ENCODE results near the gene MRPL43.
"Not testable (repeated sequence)": the region's sequence is repeated elsewhere in the genome, so short reads cannot be mapped to it uniquely, and the experiment has no call there.

Gene MRPL43

DNA sequence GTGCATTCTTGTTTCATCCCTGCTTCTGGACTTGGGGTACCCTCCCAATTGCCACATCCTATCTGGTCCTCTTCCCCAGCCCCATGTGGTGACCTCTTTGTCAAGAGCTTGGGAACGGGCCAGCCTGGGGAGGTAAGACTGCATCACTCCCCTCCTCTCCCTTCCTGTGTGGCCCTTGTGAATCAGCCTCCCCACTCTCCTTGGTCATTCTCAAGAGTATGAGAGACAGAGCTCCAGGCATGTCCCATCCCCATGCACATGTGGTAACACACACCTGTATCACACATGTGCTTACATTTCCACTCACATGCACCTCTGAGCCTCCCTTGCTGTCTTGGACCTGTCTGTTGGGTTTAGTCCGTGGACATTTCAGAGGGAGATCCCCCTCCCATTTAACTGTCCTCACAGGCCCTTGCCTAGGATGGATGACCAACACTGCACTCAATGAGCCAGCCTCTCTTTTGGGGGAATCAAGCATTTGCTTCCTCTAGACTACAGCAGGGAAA, 2.6 kb downstream of the MRPL43 start:
- in situ Hi-C loops (cut with HindIII; ENCODE audit: low sequenced_read_pairs) = no loop called here

DNA sequence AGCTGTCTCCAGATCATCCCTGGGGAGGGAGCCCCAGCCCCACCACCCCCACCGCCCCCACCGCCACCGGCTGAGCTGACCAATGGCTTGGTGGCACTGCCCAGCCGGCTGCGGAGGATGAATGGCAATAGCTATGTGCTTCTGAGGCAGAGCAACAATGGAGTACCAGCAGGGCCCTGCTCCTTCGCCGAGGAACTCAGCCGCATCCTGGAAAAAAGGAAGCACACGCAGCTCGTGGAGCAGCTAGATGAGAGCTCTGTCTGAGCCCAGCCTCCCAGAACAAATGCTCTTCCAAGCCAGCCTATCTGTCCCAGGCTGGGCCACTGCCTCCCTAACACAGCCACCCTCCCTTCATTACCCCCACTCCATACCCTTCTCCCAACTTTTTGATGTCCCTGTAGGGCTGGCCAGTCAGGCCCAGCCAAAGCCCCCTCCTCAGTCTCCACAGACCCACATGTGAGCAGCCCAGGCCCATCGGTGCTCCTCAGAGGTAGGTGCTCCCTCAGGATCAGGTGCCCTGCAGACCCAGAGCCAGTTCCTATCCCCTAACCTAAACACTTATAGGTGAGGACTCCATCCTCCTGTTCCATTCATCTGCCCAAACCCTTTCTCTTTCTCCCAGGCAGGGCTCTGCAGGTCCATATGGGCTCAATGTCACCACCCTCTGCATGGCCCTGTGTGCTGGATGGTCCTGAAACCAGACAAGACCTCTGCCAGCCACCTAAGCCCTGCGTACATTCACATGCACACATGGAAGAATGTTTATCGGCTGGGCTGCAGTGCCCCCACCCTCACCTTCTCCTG, 3.2 kb downstream of the MRPL43 start:
- in situ Hi-C loops (cut with HindIII; ENCODE audit: low sequenced_read_pairs) = no loop called here

DNA sequence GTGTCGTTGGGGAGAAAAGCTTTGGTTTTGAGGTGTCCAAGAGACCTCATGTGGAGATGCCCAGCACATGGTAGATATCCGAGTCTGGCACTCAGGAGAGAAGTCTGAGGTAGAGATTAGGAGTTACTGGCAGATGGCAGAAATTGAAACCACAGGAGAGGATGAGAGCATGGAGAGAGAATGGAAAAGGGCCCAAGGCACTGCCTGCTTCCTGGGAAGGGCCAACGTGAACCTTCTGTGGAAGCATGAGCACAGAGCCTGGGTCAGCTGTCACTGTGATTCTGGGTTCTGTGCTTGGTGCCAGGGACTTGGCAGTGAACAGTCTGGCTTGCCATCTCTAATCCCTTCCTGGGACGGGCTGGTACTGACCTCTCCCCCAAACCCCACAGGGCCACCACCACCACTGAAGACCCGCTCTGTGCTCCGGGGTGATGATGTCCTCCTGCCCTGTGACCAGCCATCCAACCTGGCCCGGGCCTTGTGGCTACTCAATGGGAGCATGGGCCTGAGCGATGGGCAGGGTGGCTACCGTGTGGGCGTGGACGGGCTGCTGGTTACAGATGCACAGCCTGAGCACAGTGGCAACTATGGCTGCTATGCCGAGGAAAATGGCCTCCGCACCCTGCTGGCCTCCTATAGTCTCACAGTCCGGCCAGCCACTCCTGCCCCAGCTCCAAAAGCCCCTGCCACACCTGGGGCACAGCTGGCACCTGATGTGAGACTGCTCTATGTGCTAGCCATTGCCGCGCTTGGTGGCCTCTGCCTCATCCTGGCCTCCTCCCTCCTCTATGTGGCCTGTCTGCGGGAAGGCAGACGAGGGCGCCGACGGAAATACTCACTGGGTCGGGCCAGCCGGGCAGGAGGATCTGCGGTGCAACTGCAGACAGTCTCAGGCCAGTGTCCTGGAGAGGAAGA, 4.1 kb downstream of the MRPL43 start:
- in situ Hi-C loops (cut with HindIII; ENCODE audit: low sequenced_read_pairs) = no loop called here

DNA sequence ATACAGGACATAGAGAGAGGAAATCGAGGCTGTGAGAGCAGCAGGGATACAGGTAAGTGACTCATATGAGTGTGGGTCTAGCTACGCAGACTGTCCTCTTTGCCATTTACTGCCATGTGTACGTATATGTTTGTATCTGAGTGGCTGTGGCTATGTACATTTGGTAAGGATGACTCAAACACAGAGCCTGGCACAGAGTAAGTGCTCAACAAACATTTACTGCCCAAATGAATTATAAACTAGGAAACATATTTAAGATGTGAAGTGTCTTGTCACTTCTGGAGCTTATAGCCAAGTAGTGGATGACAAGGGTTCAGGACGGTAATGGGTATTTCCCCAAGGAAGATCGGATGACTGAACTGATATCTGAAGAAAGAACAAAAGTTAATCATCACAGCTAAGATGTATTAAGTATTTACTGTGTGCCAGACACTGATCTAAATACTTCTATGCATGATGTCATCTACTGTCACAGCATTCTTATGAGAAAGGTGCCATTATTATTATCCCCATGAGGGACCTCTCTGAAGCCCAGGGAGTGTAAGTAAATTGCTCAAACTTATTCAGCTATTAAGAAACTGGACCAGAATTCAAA, 6.0 kb downstream of the MRPL43 start:
- in situ Hi-C loops (cut with HindIII; ENCODE audit: low sequenced_read_pairs) = no loop called here

DNA sequence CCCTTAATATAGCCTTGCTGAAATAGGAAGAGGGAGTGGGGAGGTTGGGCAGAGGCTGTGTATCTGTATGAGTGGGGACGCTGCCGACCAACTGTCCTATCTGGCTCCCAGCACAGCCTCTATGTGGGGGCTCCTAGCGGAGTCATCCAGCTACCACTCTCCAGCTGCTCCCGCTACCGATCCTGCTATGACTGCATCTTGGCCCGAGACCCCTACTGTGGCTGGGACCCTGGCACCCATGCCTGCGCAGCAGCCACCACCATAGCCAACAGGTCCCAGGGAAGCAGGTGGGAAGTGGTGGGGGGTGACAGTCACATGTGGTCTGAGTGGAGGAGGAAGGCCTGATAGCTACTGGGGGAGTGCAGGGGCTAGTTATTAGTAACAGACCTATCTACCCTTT, 6.6 kb downstream of the MRPL43 start:
- in situ Hi-C loops (cut with HindIII; ENCODE audit: low sequenced_read_pairs) = no loop called here

DNA sequence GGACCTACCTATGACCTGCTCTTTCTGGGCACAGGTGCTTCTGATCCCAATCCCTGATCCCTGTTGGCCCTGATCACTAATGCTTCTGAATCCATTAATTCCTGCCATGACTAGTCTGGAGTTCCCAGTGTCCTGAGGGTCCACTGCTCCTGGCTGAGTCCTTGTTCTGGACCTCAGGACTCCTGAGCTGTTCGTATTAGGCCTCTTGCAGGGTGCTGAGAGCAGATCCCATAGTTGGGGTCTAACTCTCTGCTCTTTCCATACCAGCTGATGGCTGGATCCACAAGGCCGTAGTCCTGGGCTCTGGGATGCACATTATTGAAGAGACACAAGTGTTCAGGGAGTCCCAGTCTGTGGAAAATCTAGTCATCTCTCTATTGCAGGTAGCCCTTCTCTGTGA, 7.0 kb downstream of the MRPL43 start:
- in situ Hi-C loops (cut with HindIII; ENCODE audit: low sequenced_read_pairs) = no loop called here

DNA sequence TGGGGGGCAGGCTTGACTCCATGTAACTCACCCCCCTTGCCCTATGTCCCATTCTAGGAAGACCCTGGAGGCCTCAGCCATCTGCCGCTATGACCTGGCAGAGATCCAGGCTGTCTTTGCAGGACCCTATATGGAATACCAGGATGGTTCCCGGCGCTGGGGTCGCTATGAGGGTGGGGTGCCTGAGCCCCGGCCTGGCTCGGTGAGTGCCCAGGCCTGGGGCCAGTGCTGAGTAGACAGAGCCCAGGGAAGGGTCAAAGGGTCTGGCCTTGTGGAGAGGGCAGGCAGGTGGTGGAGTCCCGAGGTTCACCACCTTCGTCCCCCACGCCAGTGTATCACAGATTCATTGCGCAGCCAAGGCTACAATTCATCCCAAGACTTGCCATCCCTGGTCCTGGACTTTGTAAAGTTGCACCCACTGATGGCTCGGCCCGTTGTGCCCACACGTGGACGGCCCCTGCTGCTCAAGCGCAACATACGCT, 7.5 kb downstream of the MRPL43 start:
- in situ Hi-C loops (cut with HindIII; ENCODE audit: low sequenced_read_pairs) = no loop called here

DNA sequence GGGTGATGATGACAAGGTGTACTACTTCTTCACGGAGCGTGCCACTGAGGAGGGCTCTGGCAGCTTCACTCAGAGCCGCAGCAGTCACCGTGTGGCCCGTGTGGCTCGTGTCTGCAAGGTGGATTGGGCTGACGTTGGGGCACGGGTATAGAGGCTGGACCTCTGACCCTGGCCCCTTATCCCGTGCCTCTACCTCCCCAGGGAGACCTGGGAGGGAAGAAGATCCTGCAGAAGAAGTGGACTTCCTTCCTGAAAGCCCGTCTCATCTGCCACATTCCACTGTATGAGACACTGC, 8.4 kb downstream of the MRPL43 start:
- in situ Hi-C loops (cut with HindIII; ENCODE audit: low sequenced_read_pairs) = no loop called here

DNA sequence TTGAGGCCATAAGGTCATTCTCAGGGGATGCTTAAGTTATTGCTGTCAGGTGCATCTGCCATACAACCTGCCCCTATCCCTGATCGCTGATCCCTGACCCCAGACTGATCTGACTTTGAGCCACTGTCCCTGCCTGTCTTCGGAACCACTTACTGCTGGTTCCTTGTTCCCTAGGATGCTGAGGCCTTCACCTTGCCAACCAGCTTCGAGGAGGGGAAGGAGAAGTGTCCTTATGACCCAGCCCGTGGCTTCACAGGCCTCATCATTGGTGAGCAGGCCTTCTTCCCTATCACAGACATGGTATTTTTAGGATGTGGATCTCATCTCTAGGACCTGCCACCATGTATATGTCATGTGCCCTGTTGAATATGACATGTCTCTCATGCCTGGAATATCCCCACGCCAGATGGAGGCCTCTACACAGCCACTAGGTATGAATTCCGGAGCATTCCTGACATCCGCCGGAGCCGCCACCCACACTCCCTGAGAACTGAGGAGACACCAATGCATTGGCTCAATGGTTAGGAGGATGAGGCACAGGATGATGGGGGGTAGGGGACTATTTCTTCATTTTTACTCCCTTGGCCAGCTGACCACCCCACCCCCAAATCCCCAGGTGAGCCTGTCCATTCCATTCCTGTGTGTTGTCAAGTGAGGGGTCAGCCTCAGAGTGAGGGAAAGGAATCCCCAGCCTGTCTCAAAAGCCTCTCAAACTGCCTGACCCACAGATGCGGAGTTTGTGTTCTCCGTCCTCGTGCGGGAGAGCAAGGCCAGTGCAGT, 9.0 kb downstream of the MRPL43 start:
- in situ Hi-C loops (cut with HindIII; ENCODE audit: low sequenced_read_pairs) = no loop called here

DNA sequence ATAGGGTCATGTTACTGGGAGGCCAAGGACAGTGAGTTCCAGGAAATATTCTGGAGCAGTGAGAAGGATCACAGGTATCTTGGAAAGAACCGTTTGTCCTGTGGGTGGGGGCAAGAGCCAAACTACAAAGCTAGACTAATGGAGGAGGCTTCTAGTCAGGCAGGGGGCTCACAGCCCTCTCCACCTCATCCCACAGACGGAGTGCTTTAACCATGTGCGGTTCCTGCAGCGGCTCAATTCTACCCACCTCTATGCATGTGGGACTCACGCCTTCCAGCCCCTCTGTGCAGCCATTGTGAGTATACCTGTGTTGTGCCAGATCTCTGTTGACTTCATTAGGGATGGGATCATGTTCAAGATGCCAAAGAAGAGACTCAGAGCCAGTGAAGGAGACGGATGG, 9.9 kb downstream of the MRPL43 start:
- in situ Hi-C loops (cut with HindIII; ENCODE audit: low sequenced_read_pairs) = no loop called here

DNA sequence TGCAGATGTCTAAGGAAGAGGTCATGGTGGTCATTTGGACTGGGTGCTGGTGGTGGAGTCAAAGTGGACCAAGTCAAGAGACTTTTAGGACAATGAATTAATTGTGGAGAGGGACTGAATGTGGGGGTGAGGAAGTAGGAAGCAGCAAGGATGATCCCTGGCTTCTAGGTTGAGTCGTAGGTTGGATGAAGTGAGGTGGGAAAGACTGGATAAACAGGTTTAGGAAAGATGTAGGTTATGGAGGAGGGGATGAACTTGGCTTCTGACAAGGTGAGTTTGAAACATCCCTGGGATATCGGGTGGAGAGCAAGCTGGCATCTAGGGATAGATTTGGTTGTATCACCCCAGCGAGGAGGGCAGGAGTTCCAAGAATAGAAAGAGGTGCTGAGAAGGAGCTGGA, 10.4 kb downstream of the MRPL43 start:
- in situ Hi-C loops (cut with HindIII; ENCODE audit: low sequenced_read_pairs) = no loop called here

DNA sequence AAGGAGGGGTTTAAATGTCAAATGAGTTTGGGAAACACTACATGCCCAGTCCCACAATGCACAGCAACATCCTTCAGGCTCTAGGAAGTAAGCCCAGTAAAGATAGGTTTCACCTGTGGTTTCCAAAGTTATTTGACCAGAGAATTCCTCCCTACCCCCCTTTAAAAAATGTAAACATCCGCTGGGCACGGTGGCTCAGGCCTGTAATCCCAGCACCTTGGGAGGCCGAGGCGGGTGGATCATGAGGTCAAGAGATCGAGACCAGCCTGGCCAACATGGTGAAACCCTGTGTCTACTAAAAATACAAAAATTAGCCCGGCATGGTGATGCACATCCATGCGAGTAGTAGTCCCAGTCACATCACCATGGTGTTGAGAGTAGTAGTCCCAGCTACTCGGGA, 11.9 kb downstream of the MRPL43 start:
- in situ Hi-C loops (cut with HindIII; ENCODE audit: low sequenced_read_pairs) = not testable (repeated sequence)

DNA sequence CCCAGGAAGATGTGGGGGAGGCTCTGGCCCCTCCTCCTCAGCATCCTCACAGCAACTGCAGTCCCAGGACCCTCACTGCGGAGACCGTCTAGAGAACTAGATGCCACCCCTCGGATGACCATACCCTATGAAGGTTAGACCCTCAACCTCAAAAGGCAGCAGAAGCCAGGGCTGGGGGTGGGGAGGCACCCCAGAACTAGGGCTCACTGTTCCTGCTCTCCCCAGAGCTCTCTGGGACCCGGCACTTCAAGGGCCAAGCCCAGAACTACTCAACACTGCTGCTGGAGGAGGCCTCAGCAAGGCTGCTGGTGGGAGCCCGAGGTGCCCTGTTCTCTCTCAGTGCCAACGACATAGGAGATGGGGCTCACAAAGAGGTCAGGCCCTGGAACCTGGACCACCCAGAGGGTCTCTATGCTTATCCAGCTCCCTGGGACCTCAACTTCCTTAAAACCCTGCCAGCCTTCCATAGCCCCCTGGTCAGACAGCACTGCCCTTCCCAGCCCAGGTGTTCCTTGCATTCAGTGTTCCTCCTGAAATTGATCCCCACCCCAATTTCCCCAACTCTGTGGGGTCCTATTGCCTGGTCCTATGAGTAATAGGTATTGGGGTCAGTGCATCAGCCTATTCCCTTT, 14.3 kb downstream of the MRPL43 start:
- in situ Hi-C loops (cut with HindIII; ENCODE audit: low sequenced_read_pairs) = no loop called here

DNA sequence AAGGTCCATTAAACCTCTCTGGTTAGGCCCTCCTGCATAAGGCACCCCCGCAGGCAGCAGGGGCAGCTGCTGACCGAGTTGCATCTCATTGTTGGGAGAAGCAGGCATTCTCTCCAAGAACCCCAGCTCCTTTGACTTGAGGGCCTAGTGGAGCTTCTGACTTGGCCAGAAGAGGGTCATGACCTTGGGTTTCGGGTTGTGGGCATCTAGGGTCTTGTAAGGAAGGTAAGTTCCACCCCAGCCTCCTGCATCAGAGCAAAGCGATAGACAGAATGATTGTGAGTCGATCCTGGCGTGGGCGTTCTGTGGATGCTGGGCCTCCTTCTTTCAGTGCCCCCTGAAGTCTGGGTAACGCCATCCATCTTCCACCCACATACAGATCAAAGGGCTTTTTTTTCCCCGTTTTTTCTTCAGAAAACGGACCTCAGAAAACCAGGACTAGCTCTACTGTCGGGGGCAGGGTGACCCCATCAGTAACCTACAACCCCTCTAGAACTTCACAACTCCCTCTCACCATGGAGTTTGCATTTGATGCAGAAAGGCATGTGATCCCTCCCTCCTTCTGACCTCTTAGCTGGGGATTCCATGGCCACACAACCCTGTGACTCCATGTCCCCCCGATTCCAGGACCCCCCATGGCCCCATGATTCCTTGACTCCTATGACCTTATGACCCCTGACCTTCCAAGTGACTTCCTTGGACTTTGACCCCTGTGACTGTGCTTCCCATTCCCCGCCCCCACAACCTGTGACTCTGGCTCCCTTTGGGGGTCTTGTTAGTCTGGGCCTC, 15.0 kb downstream of the MRPL43 start:
- in situ Hi-C loops (cut with HindIII; ENCODE audit: low sequenced_read_pairs) = no loop called here

DNA sequence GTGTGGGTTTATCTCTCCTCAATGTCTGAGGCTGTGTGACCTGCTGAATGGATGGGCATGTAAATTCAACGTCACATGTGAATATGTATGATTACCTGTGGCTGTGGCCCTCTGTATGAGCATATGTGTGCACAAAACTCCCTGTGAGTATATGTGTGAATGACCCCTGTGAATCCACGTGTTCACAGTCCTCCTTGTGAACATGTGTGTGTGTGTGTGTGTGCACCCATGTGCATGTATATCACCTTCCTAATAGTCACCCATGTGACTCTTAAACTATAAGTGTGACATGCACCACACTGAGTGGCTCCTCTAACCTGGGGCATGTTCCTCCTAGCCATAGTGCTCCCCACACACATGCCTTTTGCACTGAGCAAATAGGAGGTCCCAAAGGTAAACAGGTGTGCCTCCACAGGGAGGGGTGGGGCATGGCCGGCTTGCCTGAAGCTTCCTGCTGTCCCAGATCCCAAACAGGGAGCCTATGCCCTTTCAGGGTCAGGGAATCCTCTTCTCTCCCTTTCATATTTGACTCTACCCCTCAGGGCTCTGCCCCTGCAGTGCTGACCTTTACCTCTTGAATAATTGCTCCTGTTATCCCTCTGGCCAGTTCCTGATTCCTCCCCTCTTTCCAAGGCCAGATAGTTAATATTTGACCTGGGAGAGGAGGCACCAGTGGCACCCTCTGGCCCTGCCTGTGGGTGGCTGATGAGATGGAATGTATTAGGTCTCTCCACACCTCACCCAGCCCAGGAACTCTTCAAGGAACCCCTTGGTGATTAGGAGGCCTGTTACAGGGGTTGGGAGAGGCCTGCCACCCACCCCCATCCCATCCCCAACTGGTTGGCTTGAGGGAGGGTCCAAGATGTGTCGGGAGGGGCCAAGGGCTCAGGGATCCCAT, 16.1 kb downstream of the MRPL43 start:
- in situ Hi-C loops (cut with HindIII; ENCODE audit: low sequenced_read_pairs) = no loop called here

DNA sequence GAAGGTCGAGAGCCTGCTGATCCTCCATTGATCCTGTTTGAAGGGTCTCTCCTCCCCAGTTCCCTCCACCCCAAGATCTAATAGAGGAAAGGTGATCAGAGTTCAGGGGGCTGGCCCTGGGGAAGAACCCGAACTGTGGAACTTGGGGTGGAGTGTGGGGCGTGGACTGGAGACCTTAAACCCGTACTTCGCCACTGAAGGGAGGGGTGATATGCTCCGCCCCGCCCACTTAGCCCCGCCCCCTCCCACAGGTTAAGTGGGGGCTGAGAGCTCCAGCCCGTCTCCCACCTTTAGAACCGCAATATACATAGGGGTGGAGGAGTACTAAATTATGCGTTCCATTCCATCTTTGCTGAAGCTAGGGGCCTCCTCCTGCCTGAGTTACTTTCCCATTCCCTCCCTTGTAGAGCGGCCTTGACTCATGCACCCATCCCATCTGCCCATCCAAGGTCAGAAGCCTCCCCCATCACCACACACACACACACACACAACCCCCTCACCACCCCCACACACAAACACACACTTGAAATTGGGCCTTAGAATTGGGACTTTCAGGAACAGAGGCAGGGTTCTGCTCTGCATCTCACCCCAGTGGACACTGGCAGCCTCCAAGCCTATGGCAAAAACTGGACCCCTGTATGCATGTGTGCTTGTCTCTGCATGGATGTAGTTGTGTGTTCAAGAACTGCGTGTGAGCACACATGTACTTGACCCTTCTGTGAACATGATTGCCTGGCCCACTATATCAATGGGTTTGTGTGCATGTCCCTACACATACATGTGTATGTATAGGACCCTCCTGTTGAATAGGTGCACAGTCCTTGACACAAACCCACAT, 17.0 kb downstream of the MRPL43 start:
- in situ Hi-C loops (cut with HindIII; ENCODE audit: low sequenced_read_pairs) = no loop called here

DNA sequence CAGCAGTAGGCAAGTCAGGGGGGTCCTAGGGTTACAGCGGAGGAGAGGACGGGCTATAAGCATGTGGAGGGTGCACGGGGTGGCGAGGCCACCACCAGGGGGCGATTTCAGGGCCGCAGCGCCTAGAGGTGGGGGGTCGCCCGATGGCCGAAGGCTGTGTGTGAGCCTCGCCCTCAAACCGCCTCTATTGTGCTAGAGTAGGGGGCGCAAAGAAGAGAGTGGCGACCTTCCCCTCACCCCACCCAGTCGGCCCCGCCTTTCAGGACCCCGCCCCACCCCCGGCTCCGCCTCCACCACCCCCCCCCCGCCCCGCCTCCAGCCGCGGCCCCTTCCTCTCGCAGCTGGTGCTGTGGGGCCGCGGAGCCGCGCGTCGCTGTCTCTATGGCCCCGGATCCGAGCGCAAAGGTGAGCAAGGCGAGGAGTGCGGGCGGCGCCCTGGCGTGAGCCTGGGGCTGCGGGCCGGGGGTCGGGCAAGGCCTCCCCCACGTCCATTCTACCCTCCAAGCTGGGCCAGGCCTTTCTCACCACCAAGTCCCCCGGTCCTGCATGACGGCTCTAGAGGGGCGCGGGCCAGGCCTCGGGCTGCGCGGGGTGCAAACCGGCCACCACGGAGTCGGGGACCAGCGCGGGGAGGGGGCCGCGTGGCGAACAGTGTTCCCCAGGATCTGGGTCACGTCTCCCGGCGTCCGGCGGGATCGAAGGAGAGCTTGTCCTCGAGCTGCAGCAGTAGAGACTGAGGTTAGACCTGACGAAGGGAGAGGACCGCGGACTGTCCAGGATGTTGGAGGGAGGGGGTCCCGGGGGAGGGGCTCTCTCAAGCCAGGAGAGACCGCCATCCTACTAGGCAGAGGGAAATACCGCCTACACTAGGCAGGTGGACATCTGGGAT, 17.9 kb downstream of the MRPL43 start, which contains the start of gene SEMA4G:
Gene SEMA4G, plus strand, starts transcription at position 318 of the 889 bp plus-strand sequence. CDS start 3,409 bp downstream, outside the sequence.
- in situ Hi-C loops (cut with HindIII; ENCODE audit: low sequenced_read_pairs) = no loop called here

Measured in endothelial cell of hepatic sinusoid (primary cell).